GM19463 (cell line): Measurements from ENCODE around the gene MARCHF3.
A peak's percentile ranks its signal among the peaks of the same experiment; 100 is the strongest.
"Not testable (repeated sequence)": the region's sequence is repeated elsewhere in the genome, so short reads cannot be mapped to it uniquely, and the experiment has no call there.

Source experiments
- ATAC-seq: cut with Tn5 transposase; IDR thresholded peaks from one replicate; pipeline ENCODE4 v1.9.1; 2021; ENCODE audit warnings: mild to moderate bottlenecking, moderate library complexity; ENCODE audit not compliant: unreplicated experiment

Gene MARCHF3

DNA sequence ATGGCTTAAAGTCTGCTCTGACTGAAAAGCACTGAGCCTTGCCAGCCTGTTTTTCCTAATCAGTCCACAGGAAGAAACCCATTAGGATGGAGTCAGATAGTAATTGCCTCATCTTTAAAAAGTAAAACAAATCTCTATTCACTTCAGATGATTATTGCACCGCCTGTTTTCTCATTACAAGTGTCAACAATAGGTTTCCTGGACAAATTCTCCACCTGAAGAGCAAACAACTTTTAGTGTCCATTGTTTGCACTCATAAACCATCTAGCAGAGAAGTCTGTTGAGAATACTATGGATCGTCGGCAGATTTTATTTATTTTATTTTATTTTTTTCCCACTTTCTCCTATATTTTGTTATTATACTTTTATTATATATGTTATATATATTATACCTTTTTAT is 22.7 kb upstream of the MARCHF3 start:
- no peak for ATAC-seq

DNA sequence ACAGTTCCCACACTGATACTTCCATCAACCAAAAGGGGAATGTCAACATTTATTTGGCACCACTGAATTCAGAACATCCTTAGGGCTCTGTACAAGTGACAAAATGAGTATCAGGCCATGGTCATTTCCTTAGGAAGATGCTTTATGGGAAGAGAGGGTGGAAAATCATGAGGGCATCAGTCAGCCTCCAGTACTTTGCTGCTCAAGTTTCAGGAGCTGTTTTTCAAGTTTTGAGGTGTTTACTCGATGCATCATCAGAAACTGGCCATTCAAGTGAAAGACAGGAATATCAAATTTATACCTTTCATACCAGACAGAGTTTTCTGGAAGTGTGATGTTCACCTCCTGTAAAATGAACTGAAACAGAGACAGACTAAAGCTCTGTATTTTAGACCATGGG is 21.2 kb upstream of the MARCHF3 start:
- no peak for ATAC-seq

DNA sequence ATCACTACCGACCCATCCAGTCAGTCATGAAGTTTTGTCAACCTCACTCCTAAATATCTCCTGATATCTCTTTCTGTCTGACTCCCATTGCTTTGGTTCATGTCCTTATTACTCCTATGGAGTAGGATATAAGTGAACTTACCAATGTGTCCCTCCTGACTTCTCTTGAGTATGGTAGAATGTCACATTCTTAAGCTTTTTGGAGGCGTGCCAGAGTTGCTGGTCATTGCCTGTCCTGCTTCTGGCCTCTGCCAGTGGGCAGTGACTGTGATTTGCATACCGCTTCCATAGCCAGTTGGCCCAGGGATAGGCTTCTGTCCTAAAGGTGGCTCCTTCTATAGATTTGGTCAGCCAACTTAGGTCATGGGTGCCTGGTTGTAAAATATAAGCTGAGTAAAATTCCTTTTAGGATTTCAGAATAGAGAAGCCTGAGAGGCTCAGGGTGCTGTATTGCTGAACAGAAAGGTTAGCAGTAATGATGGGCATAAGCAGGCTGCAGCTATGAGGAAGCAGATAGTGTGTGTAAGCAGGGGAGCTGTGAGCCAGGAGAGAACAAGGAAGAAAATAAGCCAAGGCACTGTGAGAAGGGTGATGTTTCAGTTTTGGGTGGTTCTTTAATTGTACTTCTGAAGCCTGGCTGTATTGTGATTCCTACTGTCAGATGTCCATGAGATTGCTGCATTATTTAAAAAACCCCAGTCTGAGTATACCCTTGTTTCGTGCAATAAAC is 16.1 kb upstream of the MARCHF3 start:
- no peak for ATAC-seq

DNA sequence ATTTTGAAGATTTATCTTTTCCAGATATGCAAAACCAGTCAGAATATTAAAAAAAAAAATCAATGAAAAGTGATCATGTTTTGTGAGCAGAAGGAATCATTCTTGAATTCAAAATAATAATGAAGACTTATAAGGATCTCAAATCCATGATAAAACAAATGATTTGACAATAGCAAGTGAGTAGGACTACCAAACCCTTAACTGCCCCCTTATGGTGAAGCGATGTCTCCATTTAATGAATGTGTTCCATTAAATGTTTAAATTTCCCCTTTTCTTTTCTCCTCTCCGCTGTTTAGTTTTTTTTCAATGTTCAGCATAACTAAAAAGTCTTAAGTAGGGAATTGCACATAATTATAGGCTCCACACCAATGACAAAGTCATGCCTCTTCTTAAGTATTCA is 12.2 kb upstream of the MARCHF3 start:
- no peak for ATAC-seq

DNA sequence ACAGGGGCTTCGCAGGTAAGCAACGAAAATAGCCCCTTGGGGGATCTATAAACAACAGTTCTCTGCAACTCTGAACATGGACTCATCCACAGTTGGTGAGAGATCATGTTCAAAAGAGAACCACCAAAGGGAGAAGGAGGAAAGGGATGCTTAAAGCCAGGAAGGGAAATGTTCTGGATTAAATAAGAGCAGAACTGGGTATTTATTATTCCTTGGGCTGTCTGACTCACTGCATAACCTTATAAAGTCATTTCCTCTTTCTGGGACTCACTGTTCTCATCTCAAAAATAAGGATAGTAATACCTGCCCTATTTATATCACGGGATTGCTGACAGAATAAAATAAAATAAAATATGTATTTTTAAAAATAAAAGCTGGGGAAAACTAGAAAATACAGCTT is 11.2 kb upstream of the MARCHF3 start:
- ATAC-seq: no peak

DNA sequence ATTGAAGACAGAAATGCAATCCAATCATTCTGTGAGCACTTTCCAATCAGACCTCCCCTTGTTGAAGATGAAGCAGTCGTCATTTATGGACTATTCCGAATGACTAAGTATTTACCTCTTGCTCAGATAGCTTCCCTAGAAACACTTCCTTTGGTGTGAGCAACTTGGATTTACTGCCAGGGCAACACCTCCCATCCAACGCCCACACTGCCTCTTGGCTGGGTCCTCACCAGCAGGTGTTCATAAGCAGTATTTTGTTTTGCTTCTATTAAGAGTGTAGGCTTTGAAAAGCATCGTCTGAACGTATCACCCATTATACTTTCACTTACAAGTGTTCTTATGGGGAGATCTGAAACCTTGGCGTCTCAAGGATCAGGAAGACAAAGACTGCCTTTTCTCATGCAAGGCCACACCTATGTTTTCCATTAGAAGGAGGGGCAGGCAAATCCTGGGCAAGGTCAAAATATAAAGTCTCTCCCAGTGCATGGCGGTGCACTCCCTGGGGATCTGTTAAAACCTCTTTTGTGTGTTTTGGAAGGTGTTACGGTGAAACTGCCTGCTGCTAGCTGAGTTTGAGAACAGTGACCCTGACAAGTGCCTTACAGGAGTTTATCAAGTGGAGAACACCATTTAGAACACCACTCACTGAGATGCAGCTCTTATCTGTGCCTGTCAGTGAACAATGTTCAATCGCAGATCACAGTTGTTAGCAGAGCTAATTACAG is 10.6 kb upstream of the MARCHF3 start:
- no peak for ATAC-seq

DNA sequence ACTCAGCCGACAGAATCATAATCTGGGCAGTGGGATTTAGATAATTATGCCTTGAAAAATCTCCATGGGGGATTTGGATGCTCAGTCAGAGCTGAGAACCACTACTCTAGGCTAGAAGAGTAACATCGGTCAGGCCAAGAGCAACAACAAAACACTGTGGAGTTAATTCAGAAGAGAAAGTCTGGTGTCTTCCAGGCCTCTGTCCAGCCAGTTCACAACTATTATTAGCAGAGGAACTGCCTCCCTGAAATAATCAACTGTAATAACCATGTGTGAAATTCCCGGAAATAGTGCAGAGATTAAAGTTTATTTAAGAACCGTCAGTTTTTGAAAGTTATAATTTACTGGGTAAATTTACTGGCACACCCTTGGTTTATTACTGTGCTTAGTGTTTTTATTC is 8.2 kb upstream of the MARCHF3 start:
- ATAC-seq: no peak

DNA sequence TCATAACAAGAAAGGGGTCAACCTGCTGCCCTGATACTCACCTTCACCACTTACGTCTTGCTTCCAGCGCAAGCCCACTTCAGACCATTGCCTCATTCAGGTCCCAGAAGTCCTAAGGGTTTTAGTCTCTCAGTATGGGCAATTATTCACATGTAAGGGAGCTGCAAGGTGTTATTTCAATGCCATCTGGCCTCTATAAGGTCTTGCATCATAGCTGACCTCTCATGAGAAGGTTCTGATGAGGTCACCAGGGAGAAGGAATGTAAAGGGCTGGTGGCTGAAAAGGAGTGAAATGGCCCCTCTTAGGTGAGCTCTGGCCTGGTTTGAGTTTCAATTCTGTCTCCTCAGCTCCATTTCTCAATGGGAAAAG is 1.5 kb upstream of the MARCHF3 start:
- no peak for ATAC-seq

DNA sequence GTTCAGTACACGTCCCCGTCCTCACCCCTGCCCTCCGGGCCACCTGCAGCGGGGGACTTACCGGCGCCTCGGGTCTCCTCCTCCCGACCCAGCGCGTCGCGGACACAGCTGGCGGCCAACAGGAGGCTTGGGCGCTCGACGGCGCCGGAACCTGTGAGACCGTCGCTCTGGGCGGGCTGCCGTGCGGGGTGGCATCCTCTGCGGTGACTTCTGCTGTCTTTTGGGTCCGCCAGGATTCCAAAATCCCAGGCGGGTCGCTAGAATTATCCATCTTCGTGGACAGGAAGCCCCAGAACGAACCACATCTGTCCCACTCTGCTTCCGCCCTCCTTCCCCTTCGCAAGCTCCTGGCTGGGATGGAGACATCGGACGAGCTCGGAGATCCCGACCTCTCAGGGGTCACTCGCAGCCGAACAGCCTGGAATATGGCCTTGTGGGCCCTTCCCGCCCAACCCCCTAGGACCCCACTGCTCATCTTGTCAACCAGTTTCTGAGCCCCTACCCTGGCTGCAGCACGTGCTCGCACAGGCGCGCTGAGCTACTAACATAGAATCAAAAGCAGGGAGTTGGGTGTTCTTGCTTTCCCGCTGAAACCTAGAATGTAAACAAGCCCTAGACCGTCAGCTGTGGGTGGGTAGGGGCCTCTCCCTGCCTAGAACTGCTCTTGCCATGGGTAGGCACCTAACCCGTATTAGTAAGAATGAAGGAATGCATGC is 947 bp upstream of the MARCHF3 start:
- ATAC-seq: peak; percentile 15

DNA sequence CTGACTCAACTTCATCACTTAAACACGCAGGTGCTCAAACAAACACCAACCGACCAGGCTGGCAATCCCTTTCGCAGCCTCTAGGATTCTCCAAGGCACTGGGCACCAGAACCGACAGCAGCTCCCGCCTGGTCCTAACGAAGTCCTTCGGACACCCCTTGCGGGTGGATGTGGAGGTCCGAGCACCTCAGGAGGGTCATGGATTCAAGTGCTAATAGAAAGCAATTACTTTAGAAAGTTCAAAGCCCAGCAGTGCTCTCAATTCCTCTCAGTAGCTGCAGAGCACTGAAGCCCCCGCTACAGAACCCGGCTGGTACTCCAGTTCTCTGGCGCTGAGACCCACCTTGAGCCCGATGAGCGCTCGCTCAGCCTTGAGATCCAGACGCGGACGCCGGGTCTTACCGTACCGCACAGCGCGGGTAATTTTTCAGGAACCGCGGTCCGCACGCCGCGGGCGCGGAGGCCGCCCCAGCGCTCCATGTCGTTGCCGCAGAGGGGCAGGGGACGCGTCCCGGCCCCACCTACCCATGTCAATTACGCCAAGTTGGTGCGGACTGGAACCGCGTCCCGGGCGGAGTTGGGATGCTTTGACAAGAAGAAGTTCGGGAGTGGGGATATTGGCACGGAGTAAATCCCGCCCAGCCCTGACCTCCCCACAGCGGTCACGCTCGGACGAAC is 638 bp downstream of the MARCHF3 start:
- peak; percentile 18 for ATAC-seq

DNA sequence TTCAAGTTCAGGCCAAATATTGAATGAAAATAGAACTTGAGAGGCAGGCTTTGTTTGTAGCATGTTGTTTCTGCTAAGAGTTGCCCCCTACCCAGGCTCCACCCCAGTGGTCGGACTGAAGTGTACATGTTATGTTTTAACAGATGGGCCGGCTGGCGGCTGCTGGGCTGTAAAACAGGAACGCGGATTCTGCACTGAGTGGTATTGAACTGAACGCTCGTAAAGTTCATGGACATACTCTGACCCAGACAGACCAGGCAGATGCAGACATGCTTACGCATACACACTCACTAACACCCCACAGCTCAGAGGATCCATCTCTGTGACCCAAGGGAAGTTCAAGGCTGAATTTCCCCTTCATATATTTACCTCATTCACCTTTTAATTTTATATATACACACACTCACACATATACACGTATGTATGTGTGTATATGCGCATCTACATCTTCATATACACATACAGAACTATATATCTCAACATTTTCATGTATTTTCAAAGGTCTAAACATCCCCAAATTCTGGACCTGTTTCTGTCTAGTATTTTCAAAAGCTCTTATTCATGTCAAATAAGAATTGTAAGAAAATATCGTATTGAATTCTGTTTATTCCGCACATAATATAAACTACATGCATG is 1.4 kb downstream of the MARCHF3 start:
- no peak for ATAC-seq

DNA sequence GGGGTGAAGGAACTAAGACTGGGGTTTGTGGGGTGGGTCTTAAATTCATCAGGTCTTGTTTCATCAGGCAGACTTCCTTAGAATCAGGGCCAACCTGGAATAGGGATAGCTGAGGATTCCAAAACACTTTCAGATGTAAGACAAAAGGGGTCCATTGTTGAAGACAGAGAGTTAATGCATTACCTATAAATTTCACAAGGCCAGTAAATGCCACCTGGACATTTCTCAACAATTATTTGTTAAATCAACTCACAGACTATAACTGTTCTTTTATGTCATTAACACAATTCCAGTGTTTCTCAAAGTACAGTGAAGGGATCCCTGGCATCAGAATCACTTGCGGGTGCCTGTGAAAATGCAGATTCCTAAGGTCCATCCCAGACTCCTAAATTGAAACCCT is 2.8 kb downstream of the MARCHF3 start:
- ATAC-seq: no peak

DNA sequence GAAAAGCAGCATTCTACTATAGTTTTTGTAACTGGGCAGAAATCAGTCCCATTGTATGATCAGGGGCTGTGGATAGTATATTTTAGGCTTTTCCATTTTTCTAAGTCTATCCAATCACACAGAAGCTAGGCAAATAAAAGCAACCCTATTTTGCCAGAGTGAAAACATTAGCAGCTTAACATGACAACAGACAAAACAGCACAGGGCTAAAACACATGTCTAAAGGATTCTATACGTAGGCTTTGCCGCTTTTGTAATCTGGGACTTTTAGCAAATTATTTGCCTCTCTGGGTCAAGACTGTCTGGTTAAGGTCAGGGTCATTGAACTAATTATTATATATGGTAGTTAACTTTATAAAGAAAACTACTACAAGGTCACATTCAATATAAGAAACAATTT is 4.2 kb downstream of the MARCHF3 start:
- no peak for ATAC-seq

DNA sequence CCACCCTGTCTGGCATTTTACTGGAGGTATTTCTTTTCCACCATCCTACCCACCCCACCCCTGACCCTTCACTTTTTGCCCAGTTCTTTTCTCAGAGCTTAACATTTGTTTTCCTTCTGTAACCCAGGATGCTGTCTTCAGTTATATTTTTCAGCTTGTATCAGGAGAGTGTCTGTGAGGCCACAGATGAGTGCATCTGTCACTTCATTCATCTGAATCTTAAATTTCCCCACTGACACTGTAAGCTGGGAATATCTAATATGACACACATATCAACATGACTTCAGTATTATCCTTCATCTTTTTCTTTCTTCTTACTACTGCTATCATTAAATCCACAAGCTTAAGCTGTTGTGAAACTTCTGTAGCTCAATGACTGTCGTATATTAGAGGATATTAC is 4.9 kb downstream of the MARCHF3 start:
- ATAC-seq: no peak

DNA sequence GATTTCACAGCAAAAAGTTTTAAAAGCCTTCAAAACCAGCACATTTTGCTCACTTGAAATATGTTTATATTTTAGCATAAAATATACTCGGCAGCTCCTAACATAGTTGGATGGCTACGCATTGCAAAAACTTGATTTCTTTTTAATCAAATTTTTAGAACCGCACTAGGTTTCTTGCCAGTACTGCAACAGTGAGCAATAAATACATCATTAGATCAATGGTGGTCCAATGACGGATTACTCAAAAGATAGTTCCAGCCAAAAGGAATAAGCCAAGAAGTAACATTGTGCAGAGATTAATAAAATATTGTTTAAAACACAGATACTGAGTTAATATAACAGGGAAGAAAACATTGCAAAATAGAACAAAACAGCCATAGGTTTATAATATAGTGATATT is 5.5 kb downstream of the MARCHF3 start:
- no peak for ATAC-seq

DNA sequence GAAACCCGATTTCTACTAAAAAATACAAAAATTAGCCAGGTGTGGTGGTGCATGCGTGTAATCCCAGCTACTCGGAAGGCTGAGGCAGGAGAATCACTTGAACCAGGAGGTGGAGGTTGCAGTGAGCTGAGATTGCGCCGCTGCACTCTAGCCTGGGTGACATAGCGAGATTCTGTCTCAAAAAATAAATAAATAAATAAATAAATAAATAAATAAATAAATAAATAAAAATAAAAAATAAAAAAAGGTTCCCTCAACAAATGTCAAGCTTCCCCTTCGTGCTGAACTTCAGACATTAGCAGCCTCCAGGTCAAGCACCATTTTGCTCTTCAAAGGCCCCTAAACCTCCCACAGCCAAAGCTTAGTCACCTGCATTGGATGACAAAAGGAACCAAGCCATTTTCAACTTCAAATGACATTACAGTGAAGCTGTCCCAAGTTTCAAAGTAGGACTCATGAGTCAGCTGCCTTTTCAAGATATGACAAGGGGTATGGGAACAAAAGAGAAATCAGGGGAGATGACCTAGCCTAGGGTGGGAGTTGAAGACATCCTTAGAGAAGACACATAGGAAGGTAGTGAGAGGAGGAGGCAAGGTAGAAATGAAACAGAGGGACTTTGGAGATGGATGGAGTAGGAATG is 6.7 kb downstream of the MARCHF3 start:
- not testable (repeated sequence) for ATAC-seq

DNA sequence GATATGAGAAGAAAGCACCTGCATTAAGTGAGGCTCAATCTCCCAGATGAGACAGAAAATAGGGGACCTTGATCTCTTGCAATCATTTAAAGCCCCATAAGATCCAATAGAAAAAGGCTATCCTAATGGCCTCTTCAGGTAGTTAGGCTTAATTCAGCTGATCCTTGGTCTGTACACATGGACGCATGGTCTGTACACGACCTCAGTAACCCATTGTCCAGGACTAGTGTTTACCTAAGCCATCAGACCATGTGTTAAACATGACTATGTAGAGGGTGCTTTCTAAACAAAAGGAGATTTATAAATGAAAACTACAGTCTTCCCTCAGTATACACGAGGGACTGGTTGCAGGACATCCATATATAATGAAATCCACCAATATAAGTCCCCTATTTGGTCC is 7.5 kb downstream of the MARCHF3 start:
- ATAC-seq: no peak

DNA sequence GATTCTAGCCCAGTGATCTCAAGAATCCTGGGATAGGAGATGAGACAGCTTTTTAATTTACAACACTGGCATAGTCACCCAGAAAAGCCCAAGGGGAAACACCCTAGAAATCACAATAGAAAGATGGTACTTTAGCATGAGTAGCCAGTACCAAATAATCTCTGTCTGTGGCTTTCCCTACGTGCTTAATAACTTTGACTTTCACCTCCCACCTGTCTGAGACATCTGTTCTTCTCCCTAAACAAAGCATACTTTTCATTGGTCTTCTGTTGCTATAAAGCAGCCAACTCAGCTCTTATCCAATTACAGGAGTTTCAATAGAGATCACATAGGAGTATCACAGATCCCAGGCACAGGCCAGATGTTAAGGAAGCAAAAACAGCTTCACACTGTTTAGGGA is 10.4 kb downstream of the MARCHF3 start:
- peak; percentile 59 for ATAC-seq

DNA sequence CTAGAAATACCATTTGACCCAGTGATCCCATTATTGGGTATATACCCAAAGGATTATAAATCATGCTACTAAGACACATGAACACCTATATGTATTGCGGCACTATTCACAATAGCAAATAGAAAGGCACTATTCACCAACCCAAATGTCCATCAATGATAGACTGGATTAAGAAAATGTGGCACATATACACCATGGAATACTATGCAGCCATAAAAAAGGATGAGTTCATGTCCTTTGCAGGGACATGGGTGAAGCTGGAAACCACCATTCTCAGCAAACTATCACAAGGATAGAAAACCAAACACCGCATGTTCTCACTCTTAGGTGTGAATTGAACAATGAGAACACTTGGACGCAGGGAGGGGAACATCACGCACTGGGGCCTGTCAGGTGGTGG is 13.6 kb downstream of the MARCHF3 start:
- ATAC-seq: not testable (repeated sequence)

DNA sequence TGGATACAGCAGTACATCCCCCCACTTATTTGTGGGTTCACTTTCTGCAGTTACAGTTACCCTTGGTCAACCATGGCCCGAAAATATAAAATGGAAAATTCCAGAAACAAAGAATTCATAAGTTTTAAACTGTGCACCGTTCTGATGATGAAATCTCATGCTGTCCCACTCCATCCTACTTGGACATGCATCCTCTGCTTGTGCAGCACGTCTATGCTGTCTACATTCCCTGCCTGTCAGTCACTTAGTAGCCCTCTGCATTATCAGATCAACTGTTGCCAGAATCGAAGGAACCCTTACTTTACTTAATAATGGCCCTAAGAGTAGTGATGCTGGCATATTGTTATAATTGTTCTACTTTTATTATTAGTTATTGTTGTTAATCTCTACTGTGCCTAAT is 14.6 kb downstream of the MARCHF3 start:
- ATAC-seq: no peak

DNA sequence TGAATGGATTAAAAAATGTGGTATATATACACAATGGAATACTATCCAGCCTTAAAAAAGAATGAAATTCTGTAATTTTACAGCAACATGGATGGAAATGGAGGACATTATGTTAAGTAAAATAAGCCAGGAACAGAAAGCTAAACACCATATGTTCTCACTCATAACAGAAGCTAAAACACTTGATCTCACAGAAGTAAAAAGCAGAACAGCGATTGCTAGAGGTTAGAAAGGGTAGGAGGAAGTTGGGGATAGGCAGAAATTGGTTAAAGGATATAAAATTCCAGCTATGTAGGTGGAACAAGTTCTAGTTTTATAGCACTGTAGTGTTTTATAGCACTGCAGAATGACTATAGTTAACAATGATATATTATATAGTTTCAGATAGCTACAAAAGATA is 15.8 kb downstream of the MARCHF3 start:
- peak; percentile 29 for ATAC-seq
